HG02798 (cell line): ENCODE measurements around the gene SRSF2.

Source experiments
- ATAC-seq: cut with Tn5 transposase; IDR thresholded peaks from one replicate; pipeline ENCODE4 v1.9.1; 2021; ENCODE audit warnings: mild to moderate bottlenecking; ENCODE audit not compliant: unreplicated experiment, poor library complexity

SRSF2 gene

GRCh38 chr17:76685366-76685765 is 51.8 kb downstream of the SRSF2 start:
- ATAC-seq, result no peak

- no peak for ATAC-seq
Measured at GRCh38 chr17:76684756-76685155, 52.4 kb downstream of the SRSF2 start.
